Sigmoid colon (tissue), 7 donors: ENCODE data around the gene IRF4. TPM values are rescaled to one million over a fixed set of nuclear protein-coding genes. Genes with fewer than 3 reads are reported as not detected.
A peak's percentile ranks its signal among the peaks of the same experiment; 100 is the strongest.

Source experiments
- DNase-seq: peaks from one replicate; pipeline ENCODE4 v3.0.0-alpha.2; 2019
- H3K27ac ChIP-seq, 4 donors: fragments of 200-600 bp; sonication (generic); one replicate each; pipeline ENCODE4 v1.5.1; 2016 to 2019; ENCODE audit warnings: mild to moderate bottlenecking in 1 of 4
- H3K27me3 ChIP-seq, 3 donors: fragments of 200-600 bp; sonication (generic); one replicate each; pipeline ENCODE4 v1.5.1; 2019; ENCODE audit warnings: mild to moderate bottlenecking in 1 of 3
- H3K36me3 ChIP-seq, 4 donors: fragments of 200-600 bp; sonication (generic); one replicate each; pipeline ENCODE4 v1.5.1; 2016 to 2019
- H3K4me1 ChIP-seq, 4 donors: fragments of 200-600 bp; sonication (generic); one replicate each; pipeline ENCODE4 v1.5.1; 2017 to 2019
- H3K4me3 ChIP-seq, 4 donors: fragments of 200-600 bp; sonication (generic); one replicate each; pipeline ENCODE4 v1.5.1; 2017 to 2019; ENCODE audit warnings: mild to moderate bottlenecking in 2 of 4, moderate library complexity in 1 of 4
- H3K9me3 ChIP-seq, 4 donors: fragments of 200-600 bp in 3 of 4; sonication (generic) in 3 of 4; one replicate each; pipeline versions ENCODE4 v1.5.1 to v1.6.1; 2013 to 2019
- EP300 ChIP-seq, 4 donors: sonication (generic); formaldehyde crosslinking; IDR thresholded peaks; one replicate each; pipeline ENCODE4 v1.6.1; 2017; ENCODE audit warnings: antibody characterized with exemption in 4 of 4
- POLR2A ChIP-seq, 2 donors: fragments of 450-650 bp; IDR thresholded peaks; one replicate each; pipeline ENCODE4 v1.6.1; 2016; ENCODE audit warnings: antibody characterized with exemption in 2 of 2, mild to moderate bottlenecking in 2 of 2, moderate library complexity in 2 of 2
- POLR2AphosphoS5 ChIP-seq, 4 donors: sonication (generic); formaldehyde crosslinking; IDR thresholded peaks; one replicate each; pipeline ENCODE4 v1.6.1; 2017; ENCODE audit warnings: antibody characterized with exemption in 4 of 4
- WGBS, 2 donors: extraction: QIAGEN DNeasy Blood & Tissue Kit; methylation state at CpG; one replicate each; pipeline ENCODE4 v1.1.7; 2013; 5-methylcytosine and 5-hydroxymethylcytosine counted together
- intact Hi-C: fragments of 100-400 bp; cut with DNase I; formaldehyde crosslinking; loops from one replicate; pipeline ENCODE4 v1.15.1; 2023
- polyA plus RNA-seq, 3 donors: library from polyadenylated mRNA; stranded (reverse); fragments of 200-250 nt; gene quantifications; one replicate each; pipeline ENCODE4 v1.2.3, GENCODE V29; 2013
- total RNA-seq, 4 donors: library from RNA; depleted of rRNA; stranded (reverse); fragments of >200 nt; gene quantifications; one replicate each; pipeline ENCODE4 v1.1.0, GENCODE V29; 2016
- TF ChIP-seq, protein P1 (sequence below), 4 experiments: fragments of 450-650 bp in 3 of 4; fragments of 200-600 bp in 1 of 4; IDR thresholded peaks; one replicate each; pipeline ENCODE4 v1.5.1; 2016 to 2019; ENCODE audit warnings: antibody characterized with exemption in 4 of 4, mild to moderate bottlenecking in 3 of 4, moderate library complexity in 2 of 4
- donor health status: healthy with polysubstance abuse.
- donor health status: Bipolar disorder and iron deficiency.
- donor health status: healthy.

IRF4 gene
- total and polyA plus RNA-seq, 7 donors = 0.28 to 9.3 (median 0.46) TPM

DNA sequence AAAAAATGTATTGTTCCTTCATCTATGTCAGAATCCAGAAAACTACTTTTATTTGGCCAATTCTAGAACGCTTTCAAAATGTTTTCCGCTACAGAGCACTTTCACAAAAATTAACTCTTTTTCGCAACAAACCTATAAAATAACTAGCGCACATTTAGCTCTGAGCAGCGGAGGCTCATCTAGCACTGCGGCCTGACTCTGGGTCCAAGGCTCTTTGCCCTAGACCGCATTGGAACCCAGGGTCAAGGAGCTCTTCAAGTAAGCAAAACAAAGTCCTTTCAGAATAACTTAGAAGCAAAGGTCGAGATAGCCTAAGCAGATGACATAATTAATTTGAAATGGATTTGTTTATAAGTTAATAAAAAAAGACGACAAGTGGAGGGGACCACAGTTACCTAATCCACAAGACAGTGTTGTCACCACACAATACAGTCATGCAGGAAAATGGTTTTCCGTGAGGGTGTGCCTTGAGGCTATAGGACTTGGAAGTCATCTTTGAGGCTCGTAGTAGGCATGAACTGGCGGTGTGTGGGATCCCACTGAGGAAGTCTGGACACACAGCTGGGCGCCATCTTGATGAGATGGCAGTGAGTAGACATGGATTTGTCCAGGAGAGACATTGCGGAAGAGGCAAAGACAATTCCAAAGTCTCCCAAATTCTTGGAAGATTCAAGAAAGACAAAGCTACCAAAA is 29.2 kb upstream of the IRF4 start:
- 82 to 85% methylated on average over 14 of the region's 14 CpGs for WGBS, 2 donors
- Histone ChIP-seq H3K27ac (no peak overlapping the region), H3K9me3 (peaks cover 0 to 6% (median 0%) of the 10 kb centered on the region in 4 donors), H3K4me1 (no peaks in the 10 kb centered on the region), H3K4me3 (no peak overlapping the region), H3K27me3 (peaks cover 0 to 20% (median 0%) of the 10 kb centered on the region in 3 donors), H3K36me3 (no peaks in the 10 kb centered on the region)
- DNase-seq = no peak
- intact Hi-C loops = no loop called here
- TF ChIP-seq, protein P1, sequence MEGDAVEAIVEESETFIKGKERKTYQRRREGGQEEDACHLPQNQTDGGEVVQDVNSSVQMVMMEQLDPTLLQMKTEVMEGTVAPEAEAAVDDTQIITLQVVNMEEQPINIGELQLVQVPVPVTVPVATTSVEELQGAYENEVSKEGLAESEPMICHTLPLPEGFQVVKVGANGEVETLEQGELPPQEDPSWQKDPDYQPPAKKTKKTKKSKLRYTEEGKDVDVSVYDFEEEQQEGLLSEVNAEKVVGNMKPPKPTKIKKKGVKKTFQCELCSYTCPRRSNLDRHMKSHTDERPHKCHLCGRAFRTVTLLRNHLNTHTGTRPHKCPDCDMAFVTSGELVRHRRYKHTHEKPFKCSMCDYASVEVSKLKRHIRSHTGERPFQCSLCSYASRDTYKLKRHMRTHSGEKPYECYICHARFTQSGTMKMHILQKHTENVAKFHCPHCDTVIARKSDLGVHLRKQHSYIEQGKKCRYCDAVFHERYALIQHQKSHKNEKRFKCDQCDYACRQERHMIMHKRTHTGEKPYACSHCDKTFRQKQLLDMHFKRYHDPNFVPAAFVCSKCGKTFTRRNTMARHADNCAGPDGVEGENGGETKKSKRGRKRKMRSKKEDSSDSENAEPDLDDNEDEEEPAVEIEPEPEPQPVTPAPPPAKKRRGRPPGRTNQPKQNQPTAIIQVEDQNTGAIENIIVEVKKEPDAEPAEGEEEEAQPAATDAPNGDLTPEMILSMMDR (IDR thresholded peaks at IDR 0.05) = no peak
- TF ChIP-seq POLR2A (IDR thresholded peaks at IDR 0.05) = no peak
- TF ChIP-seq POLR2AphosphoS5 (IDR thresholded peaks at IDR 0.05) = no peak
- TF ChIP-seq EP300 (IDR thresholded peaks at IDR 0.05) = no peak

DNA sequence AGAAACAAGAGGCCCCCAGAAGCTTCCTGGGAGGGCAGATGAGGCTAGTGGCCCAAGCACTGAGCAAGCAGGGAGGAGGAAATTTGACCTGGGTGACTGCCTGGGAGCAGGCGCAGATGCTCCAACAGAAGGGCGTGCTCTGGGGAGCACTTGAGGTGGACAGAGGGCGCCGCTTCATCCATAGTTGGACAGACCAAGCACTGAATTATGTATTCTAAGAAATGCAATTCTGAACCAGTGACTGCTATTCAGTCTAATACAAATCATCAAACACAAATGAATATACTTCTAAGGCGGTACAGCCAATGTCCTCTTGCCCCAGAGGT is 28.7 kb upstream of the IRF4 start:
- Histone ChIP-seq H3K4me3 (no peak overlapping the region), H3K36me3 (no peaks in the 10 kb centered on the region), H3K27me3 (peaks cover 0 to 25% (median 0%) of the 10 kb centered on the region in 3 donors), H3K9me3 (peaks cover 0 to 6% (median 0%) of the 10 kb centered on the region in 4 donors), H3K27ac (no peak overlapping the region), H3K4me1 (no peaks in the 10 kb centered on the region)
- no peak for DNase-seq
- intact Hi-C loops = no loop called here
- WGBS, 2 donors = 82 to 88% methylated on average over 5 of the region's 5 CpGs
- TF ChIP-seq POLR2AphosphoS5 (IDR thresholded peaks at IDR 0.05) = no peak
- TF ChIP-seq EP300 (IDR thresholded peaks at IDR 0.05) = no peak
- TF ChIP-seq, protein P1 (IDR thresholded peaks at IDR 0.05) = no peak
- no peak for TF ChIP-seq POLR2A (IDR thresholded peaks at IDR 0.05)

DNA sequence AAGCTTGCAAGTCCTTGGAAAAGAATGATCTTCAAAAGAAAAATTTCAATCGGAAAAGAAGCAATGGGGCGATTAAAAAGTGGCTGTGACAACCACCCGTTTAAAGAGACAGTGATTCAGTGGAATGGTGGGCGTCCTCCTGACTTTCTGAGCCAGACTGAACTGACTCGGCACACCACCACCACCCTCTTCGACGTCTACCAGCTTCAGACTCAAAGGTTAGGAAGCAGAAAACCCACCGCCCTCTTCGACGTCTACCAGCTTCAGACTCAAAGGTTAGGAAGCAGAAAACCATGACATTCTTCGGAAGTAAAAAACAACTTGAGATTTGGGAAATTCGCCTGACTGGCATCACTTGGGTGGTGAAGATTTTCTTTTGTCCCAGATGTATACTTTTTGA is 28.3 kb upstream of the IRF4 start:
- TF ChIP-seq POLR2AphosphoS5 (IDR thresholded peaks at IDR 0.05) (no peak), POLR2A (IDR thresholded peaks at IDR 0.05) (no peak), EP300 (IDR thresholded peaks at IDR 0.05) (no peak)
- TF ChIP-seq, protein P1 (IDR thresholded peaks at IDR 0.05) = no peak
- 93 to 94% methylated on average over 12 of the region's 12 CpGs for WGBS, 2 donors
- intact Hi-C loops = no loop called here

DNA sequence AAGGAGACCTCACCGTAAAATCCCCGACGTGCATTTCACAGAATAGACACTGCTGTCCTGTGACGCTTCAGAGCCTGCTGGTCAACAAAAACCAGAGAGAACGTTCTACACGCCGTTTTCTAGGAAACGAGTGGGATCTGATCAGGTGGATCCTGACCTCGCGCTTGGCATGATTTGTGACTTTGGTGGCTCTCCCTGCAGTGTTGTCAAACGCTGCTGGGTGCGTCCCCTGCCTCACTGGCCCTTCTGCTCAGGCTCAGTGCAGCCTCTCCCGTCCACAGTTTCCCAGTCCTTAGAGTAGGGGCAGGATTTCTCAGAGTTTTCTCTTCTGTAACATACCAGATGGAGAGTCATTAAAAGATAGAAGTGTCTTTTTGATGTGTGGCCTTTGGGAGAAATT is 27.6 kb upstream of the IRF4 start:
- Histone ChIP-seq H3K27me3 (peaks cover 0 to 35% (median 6%) of the 10 kb centered on the region in 3 donors), H3K36me3 (no peaks in the 10 kb centered on the region), H3K9me3 (peaks cover 0 to 6% (median 0%) of the 10 kb centered on the region in 4 donors), H3K4me3 (no peak overlapping the region), H3K4me1 (no peaks in the 10 kb centered on the region), H3K27ac (no peak overlapping the region)
- DNase-seq = peak; percentile 45
- TF ChIP-seq POLR2A (IDR thresholded peaks at IDR 0.05) (no peak), POLR2AphosphoS5 (IDR thresholded peaks at IDR 0.05) (no peak), EP300 (IDR thresholded peaks at IDR 0.05) (no peak)
- TF ChIP-seq, protein P1 (IDR thresholded peaks at IDR 0.05) = no peak
- WGBS, 2 donors = 93 to 94% methylated on average over 13 of the region's 13 CpGs
- intact Hi-C loops = no loop called here

More for the DNA sequence above, 28.3 kb upstream of the IRF4 start:
- peaks cover 0 to 6% (median 0%) of the 10 kb centered on the region in 4 donors for H3K9me3 ChIP-seq
- DNase-seq = peak; percentile 61
- no peaks in the 10 kb centered on the region for H3K36me3 ChIP-seq
- no peak overlapping the region for H3K27ac ChIP-seq
- peaks cover 0 to 29% (median 0%) of the 10 kb centered on the region in 3 donors for H3K27me3 ChIP-seq
- H3K4me3 ChIP-seq = no peak overlapping the region
- no peaks in the 10 kb centered on the region for H3K4me1 ChIP-seq
